K562 (cell line): ENCODE data around the gene ZNF501. TPM values are rescaled to one million over a fixed set of nuclear protein-coding genes. Genes with fewer than 3 reads are reported as not detected.

Source experiments
- CBX1 ChIP-seq: sonication (generic); IDR thresholded peaks from 2 replicates; pipeline ENCODE4 v1.6.1; 2016; ENCODE audit warnings: antibody characterized with exemption, low read depth, mild to moderate bottlenecking
- E2F3 ChIP-seq: fragments of 250-450 bp; sonication (Bioruptor Pico); IDR thresholded peaks from 2 replicates; pipeline ENCODE4 v1.4.0; 2020; ENCODE audit warnings: mild to moderate bottlenecking
- ELF4 ChIP-seq: fragments of 450-650 bp; formaldehyde crosslinking; IDR thresholded peaks from 2 replicates; pipeline ENCODE4 v1.4.0; 2022; ENCODE audit warnings: missing genetic modification characterization
- GABPA ChIP-seq: fragments of 200-800 bp; sonication (Bioruptor generic); conservative IDR thresholded peaks from 2 replicates; pipeline ENCODE4 v1.6.1; 2016; ENCODE audit warnings: low read depth, missing genetic modification characterization, missing compliant biosample characterization
- GABPB2 ChIP-seq: fragments of 250-450 bp; sonication (Bioruptor Pico); conservative IDR thresholded peaks from 2 replicates; pipeline ENCODE4 v1.5.1; 2021; ENCODE audit warnings: mild to moderate bottlenecking
- GTF2E2 ChIP-seq: fragments of 200-800 bp; sonication (Bioruptor generic); IDR thresholded peaks from 2 replicates; pipeline ENCODE4 v1.6.1; 2016; ENCODE audit warnings: missing genetic modification characterization, missing compliant biosample characterization
- LEF1 ChIP-seq: fragments of 450-650 bp; IDR thresholded peaks from 2 replicates; pipeline ENCODE4 v1.6.1; 2016; ENCODE audit warnings: mild to moderate bottlenecking
- MCM7 ChIP-seq, 2 experiments: fragments of 450-650 bp; IDR thresholded peaks; 2 replicates each; pipeline ENCODE4 v1.6.1; 2016 to 2018
- NFIC ChIP-seq: fragments of 450-650 bp; IDR thresholded peaks from 2 replicates; pipeline ENCODE4 v1.6.1; 2017; ENCODE audit warnings: mild to moderate bottlenecking, inconsistent platforms
- NONO ChIP-seq, 2 experiments: fragments of 200-400 bp in 1 of 2; fragments of 450-650 bp in 1 of 2; formaldehyde crosslinking in 1 of 2; IDR thresholded peaks; 2 replicates each; pipeline ENCODE4 v1.6.1; 2017; ENCODE audit warnings: low read depth in 2 of 2, mild to moderate bottlenecking in 2 of 2, moderate library complexity in 2 of 2, low read length in 1 of 2
- SMARCB1 ChIP-seq: IDR thresholded peaks from 2 replicates; pipeline ENCODE4 v1.6.1; 2011; ENCODE audit warnings: improper control_type of control experiment, low read depth; ENCODE audit not compliant: insufficient read length
- SREBF1 ChIP-seq: fragments of 150-350 bp; IDR thresholded peaks from 2 replicates; pipeline ENCODE4 v1.6.1; 2014; ENCODE audit warnings: antibody characterized with exemption, low read depth, low read length, borderline replicate concordance
- SRSF9 ChIP-seq: fragments of 200-400 bp; formaldehyde crosslinking; IDR thresholded peaks from 2 replicates; pipeline ENCODE4 v1.6.1; 2017; ENCODE audit warnings: low read depth, low read length, borderline replicate concordance
- TAL1 ChIP-seq: fragments of 450-650 bp; IDR thresholded peaks from 2 replicates; pipeline ENCODE4 v1.6.1; 2016; ENCODE audit warnings: mild to moderate bottlenecking
- TBL1XR1 ChIP-seq, 2 experiments: IDR thresholded peaks; 2 replicates each; pipeline ENCODE4 v1.6.1; 2012; ENCODE audit warnings: improper control_type of control experiment in 2 of 2, low read length in 2 of 2, mild to moderate bottlenecking in 1 of 2
- TEAD1 ChIP-seq, 2 experiments: fragments of 450-650 bp in 1 of 2; sonication (generic) in 1 of 2; formaldehyde crosslinking; IDR thresholded peaks; 2 replicates each; pipeline versions ENCODE4 v1.4.0 to v1.8.0; 2020 to 2022; ENCODE audit warnings: mild to moderate bottlenecking in 2 of 2, missing genetic modification reagents in 1 of 2
- ZNF133 ChIP-seq: fragments of 250-450 bp; sonication (Bioruptor Pico); IDR thresholded peaks from 2 replicates; pipeline ENCODE4 v1.4.0; 2020; ENCODE audit warnings: mild to moderate bottlenecking
- ZNF584 ChIP-seq: fragments of 200-800 bp; sonication (Bioruptor generic); IDR thresholded peaks from 2 replicates; pipeline ENCODE4 v1.6.1; 2016; ENCODE audit warnings: low read depth, mild to moderate bottlenecking, missing genetic modification characterization, missing compliant biosample characterization
- ZNF76 ChIP-seq: fragments of 250-450 bp; sonication (Bioruptor Pico); IDR thresholded peaks from 2 replicates; pipeline ENCODE4 v1.4.0; 2020; ENCODE audit warnings: mild to moderate bottlenecking, moderate library complexity, borderline replicate concordance
- polyA plus RNA-seq, 8 experiments: library from polyadenylated mRNA; depleted of rRNA in 4 of 8; stranded (reverse) in 5 of 8; unstranded in 3 of 8; fragments of >200 nt; fragmentation: Nextera tagmentation in 2 of 8; fragmentation: Illumina TruSeq in 1 of 8; extraction: Ambion mirVana in 2 of 8; extraction: Trizol in 1 of 8; gene quantifications; 2 replicates each; pipeline versions ENCODE4 v1.2.1 to v1.2.3, GENCODE V29; 2011 to 2014; ENCODE audit warnings: inconsistent platforms in 1 of 8, missing spikeins in 1 of 8
- total RNA-seq, 7 experiments: library from RNA; depleted of rRNA in 6 of 7; stranded (reverse); fragments of >200 nt in 6 of 7; fragmentation: Illumina TruSeq in 2 of 7; extraction: Trizol in 2 of 7; gene quantifications; 2 replicates each; pipeline versions ENCODE4 v1.2.1 to v1.2.3, GENCODE V29; 2011 to 2021; ENCODE audit warnings: low replicate concordance in 1 of 7
- TF ChIP-seq, protein P1 (sequence below): fragments of 450-650 bp; IDR thresholded peaks from one replicate; pipeline ENCODE4 v1.6.1; 2018; ENCODE audit warnings: mild to moderate bottlenecking, moderate library complexity; ENCODE audit not compliant: partially characterized antibody
- TF ChIP-seq, protein P2 (sequence below), 2 experiments: fragments of 450-650 bp; IDR thresholded peaks; 2 replicates each; pipeline ENCODE4 v1.6.1; 2016
- TF ChIP-seq, protein P3 (sequence below): fragments of 250-450 bp; sonication (Bioruptor Pico); IDR thresholded peaks from 2 replicates; pipeline ENCODE4 v1.4.0; 2020; ENCODE audit warnings: borderline replicate concordance
- TF ChIP-seq, protein P4 (sequence below): sonication (generic); formaldehyde crosslinking; IDR thresholded peaks from 2 replicates; pipeline ENCODE4 v1.8.0; 2022; ENCODE audit warnings: mild to moderate bottlenecking, low read depth, missing genetic modification reagents

Gene ZNF501
- total and polyA plus RNA-seq, 9 of the 15 experiments (the other 6 are each of a cell fraction or from before 2014, with no cell fraction given), result 1.2 to 6.5 (median 3.7) TPM

DNA sequence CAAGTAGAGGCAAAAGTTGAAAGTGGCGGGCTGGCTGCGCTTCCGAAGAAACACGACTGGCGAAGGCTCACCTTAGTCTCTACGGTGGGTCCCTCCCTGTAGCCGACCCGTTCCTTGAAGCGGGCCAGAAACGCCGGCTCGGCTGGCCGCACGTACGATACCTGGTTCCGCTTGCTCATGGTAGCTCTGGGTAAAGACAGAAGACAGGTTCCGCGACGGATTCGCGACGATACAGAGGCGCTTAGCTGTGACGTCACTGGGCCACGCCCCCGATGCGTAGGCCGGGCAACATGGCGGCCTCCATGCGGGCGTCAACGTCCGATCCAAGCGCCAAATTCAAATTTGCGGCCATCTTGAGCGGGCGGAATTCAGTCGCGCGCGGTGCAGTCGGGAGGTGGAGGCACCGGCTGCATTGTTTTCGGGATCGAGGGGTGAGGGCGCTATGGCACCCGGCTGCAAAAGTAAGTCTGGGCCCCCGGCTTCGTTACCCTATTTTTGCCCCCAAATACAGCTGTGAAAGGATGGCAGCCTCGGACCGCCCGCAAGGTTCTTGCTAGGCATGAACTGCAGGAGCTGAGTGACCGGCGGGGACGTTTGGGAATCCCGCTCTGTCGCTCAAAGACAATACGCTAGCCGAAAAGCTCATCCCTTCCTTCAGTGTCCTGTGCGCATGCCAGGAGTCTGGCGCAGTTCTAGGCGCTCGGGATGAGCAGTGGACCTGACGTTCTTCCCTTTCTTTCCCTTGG is 32.2 kb downstream of the ZNF501 start, which contains the start of the genes KIAA1143 and KIF15 (continued):
- TF ChIP-seq ZNF76 (CRISPR knock-in tag), result no peak
- TF ChIP-seq LEF1, result peak; percentile 14; the same call in 1 of the 2 replicates
- TF ChIP-seq, protein P1, sequence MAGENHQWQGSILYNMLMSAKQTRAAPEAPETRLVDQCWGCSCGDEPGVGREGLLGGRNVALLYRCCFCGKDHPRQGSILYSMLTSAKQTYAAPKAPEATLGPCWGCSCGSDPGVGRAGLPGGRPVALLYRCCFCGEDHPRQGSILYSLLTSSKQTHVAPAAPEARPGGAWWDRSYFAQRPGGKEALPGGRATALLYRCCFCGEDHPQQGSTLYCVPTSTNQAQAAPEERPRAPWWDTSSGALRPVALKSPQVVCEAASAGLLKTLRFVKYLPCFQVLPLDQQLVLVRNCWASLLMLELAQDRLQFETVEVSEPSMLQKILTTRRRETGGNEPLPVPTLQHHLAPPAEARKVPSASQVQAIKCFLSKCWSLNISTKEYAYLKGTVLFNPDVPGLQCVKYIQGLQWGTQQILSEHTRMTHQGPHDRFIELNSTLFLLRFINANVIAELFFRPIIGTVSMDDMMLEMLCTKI, result no peak
- no peak; the same call in 1 of the 2 replicates for TF ChIP-seq ELF4 (CRISPR knock-in tag)
- TF ChIP-seq, protein P2, sequence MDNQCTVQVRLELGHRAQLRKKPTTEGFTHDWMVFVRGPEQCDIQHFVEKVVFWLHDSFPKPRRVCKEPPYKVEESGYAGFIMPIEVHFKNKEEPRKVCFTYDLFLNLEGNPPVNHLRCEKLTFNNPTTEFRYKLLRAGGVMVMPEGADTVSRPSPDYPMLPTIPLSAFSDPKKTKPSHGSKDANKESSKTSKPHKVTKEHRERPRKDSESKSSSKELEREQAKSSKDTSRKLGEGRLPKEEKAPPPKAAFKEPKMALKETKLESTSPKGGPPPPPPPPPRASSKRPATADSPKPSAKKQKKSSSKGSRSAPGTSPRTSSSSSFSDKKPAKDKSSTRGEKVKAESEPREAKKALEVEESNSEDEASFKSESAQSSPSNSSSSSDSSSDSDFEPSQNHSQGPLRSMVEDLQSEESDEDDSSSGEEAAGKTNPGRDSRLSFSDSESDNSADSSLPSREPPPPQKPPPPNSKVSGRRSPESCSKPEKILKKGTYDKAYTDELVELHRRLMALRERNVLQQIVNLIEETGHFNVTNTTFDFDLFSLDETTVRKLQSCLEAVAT (IDR thresholded peaks at IDR 0.05), result peak; percentile 56 to 79; a peak in 2 of 4 replicates
- TF ChIP-seq TEAD1 (CRISPR knock-in tag; IDR thresholded peaks at IDR 0.05), result peak; percentile 74 to 97
- TF ChIP-seq SREBF1, result no peak; the same call in 1 of the 2 replicates
- TF ChIP-seq, protein P3, sequence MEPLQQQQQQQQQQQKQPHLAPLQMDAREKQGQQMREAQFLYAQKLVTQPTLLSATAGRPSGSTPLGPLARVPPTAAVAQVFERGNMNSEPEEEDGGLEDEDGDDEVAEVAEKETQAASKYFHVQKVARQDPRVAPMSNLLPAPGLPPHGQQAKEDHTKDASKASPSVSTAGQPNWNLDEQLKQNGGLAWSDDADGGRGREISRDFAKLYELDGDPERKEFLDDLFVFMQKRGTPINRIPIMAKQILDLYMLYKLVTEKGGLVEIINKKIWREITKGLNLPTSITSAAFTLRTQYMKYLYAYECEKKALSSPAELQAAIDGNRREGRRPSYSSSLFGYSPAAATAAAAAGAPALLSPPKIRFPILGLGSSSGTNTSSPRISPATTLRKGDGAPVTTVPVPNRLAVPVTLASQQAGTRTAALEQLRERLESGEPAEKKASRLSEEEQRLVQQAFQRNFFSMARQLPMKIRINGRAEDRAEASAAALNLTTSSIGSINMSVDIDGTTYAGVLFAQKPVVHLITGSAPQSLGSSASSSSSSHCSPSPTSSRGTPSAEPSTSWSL (CRISPR knock-in tag), result no peak
- peak in 1 of 2 experiments; percentile 22; a peak in 2 of 4 replicates for TF ChIP-seq NONO (IDR thresholded peaks at IDR 0.05; ENCODE audit: low read depth in 2 of 2, low read length in 1 of 2)
- TF ChIP-seq, protein P4, sequence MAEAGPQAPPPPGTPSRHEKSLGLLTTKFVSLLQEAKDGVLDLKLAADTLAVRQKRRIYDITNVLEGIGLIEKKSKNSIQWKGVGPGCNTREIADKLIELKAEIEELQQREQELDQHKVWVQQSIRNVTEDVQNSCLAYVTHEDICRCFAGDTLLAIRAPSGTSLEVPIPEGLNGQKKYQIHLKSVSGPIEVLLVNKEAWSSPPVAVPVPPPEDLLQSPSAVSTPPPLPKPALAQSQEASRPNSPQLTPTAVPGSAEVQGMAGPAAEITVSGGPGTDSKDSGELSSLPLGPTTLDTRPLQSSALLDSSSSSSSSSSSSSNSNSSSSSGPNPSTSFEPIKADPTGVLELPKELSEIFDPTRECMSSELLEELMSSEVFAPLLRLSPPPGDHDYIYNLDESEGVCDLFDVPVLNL (CRISPR knock-in tag), result peak; percentile 100
- TF ChIP-seq NFIC, result peak; percentile 55; the same call in 1 of the 2 replicates
- peak; percentile 95 for TF ChIP-seq CBX1
- TF ChIP-seq GABPA (tag), result peak; percentile 70
- no peak for TF ChIP-seq TAL1
- TF ChIP-seq ZNF133 (CRISPR knock-in tag), result no peak
- peak; percentile 98 for TF ChIP-seq E2F3 (CRISPR knock-in tag)
- peak; percentile 79; the same call in 1 of the 2 replicates for TF ChIP-seq GTF2E2 (tag)
- TF ChIP-seq SMARCB1, result no peak
- no peak for TF ChIP-seq SRSF9
- no peak for TF ChIP-seq GABPB2
- peak in 1 of 2 experiments; percentile 96; a peak in 2 of 4 replicates for TF ChIP-seq TBL1XR1 (IDR thresholded peaks at IDR 0.05; ENCODE audit: low read length in 2 of 2)
- peak; percentile 56; the same call in 1 of the 2 replicates for TF ChIP-seq ZNF584 (CRISPR knock-in tag)
- no peak for TF ChIP-seq MCM7 (IDR thresholded peaks at IDR 0.05)
